Measurements from ENCODE around the gene S100B. TPM values are rescaled to one million over a fixed set of nuclear protein-coding genes. Genes with fewer than 3 reads are reported as not detected.

Gene S100B
- total and polyA plus RNA-seq, 2 of the 8 experiments (the other 6 are each of a cell fraction or from before 2014, with no cell fraction given), result 0.36 to 0.69 TPM

- no peak for TF ChIP-seq TCF12 (IDR thresholded peaks at IDR 0.05; ENCODE audit: low read depth, low read length)
- no peak for TF ChIP-seq NANOG (IDR thresholded peaks at IDR 0.05; ENCODE audit: insufficient read depth, low read depth, low read length, poor library complexity, severe bottlenecking)
- no peak; the same call in 1 of the 2 replicates for TF ChIP-seq CEBPB (IDR thresholded peaks at IDR 0.05; ENCODE audit: low read depth, low read length)
- no peak for TF ChIP-seq E2F6 (IDR thresholded peaks at IDR 0.05)
- TF ChIP-seq POLR2A (IDR thresholded peaks at IDR 0.05; ENCODE audit: control extremely low read depth in 1 of 2, low read depth in 2 of 2, low read length in 2 of 2), result no peak
- TF ChIP-seq TEAD4 (IDR thresholded peaks at IDR 0.05; ENCODE audit: low read depth, low read length), result no peak
- TF ChIP-seq KDM1A (IDR thresholded peaks at IDR 0.05; ENCODE audit: borderline replicate concordance, low read length), result no peak
- TF ChIP-seq KDM4A (IDR thresholded peaks at IDR 0.05; ENCODE audit: low read depth, low read length, severe bottlenecking), result no peak
Measured at GRCh38 chr21:46604329-46604974, 430 bp downstream of the S100B start (continued).

Data from H1 (cell line).